Activated CD8-positive, alpha-beta T cell treated with anti-CD3 and anti-CD28 coated beads for 36 hours (primary cell): ENCODE measurements around the gene FRY. TPM values are rescaled to one million over a fixed set of nuclear protein-coding genes. Genes with fewer than 3 reads are reported as not detected.

Experiments
- ATAC-seq: fragments of 200-7000 bp; cut with Tn5 transposase; one replicate; pipeline ENCODE4 v1.10.0; 2021; ENCODE audit warnings: mild to moderate bottlenecking, moderate library complexity
- CTCF ChIA-PET: fragments of 350-600 bp; sonication (Branson Sonifier 250); formaldehyde crosslinking; loops from one replicate; lab custom pipeline; 2021; ENCODE audit warnings: antibody characterized with exemption; lab: Charles Lee
- POLR2A ChIA-PET: fragments of 350-600 bp; sonication (Branson Sonifier 250); formaldehyde crosslinking; loops from one replicate; lab custom pipeline; 2021; ENCODE audit warnings: antibody characterized with exemption; lab: Charles Lee
- DNase-seq: peaks from one replicate; pipeline ENCODE4 v3.0.0-alpha.2; 2020
- H3K27ac Mint-ChIP-seq: one replicate; pipeline ENCODE4 v1.8.0; 2021; ENCODE audit warnings: mild to moderate bottlenecking, mixed read lengths
- H3K27me3 Mint-ChIP-seq: one replicate; pipeline ENCODE4 v1.8.0; 2021; ENCODE audit warnings: mixed read lengths
- H3K36me3 Mint-ChIP-seq: one replicate; pipeline ENCODE4 v1.8.0; 2021; ENCODE audit warnings: low read depth, mixed read lengths
- H3K4me1 Mint-ChIP-seq: one replicate; pipeline ENCODE4 v1.8.0; 2021; ENCODE audit warnings: low read depth, mixed read lengths
- H3K4me3 Mint-ChIP-seq: one replicate; pipeline ENCODE4 v1.8.0; 2021; ENCODE audit warnings: mild to moderate bottlenecking, moderate library complexity, mixed read lengths
- H3K9me3 Mint-ChIP-seq: one replicate; pipeline ENCODE4 v1.8.0; 2021; ENCODE audit warnings: mixed read lengths
- intact Hi-C: fragments of 100-400 bp; cut with micrococcal nuclease; formaldehyde crosslinking; loops from one replicate; pipeline ENCODE4 v1.10.0; 2022
- total RNA-seq, 2 experiments: library from RNA; stranded (reverse); gene quantifications; one replicate each; pipeline ENCODE4 v1.2.3, GENCODE V29; 2021
- TF ChIP-seq, protein P1 (sequence below): fragments of 200-600 bp; IDR thresholded peaks from one replicate; pipeline ENCODE4 v1.8.0; 2022; ENCODE audit warnings: antibody characterized with exemption, mild to moderate bottlenecking

Gene FRY
- total RNA-seq, 2 experiments from 2014 or later, result 0.58 to 0.68 TPM

DNA sequence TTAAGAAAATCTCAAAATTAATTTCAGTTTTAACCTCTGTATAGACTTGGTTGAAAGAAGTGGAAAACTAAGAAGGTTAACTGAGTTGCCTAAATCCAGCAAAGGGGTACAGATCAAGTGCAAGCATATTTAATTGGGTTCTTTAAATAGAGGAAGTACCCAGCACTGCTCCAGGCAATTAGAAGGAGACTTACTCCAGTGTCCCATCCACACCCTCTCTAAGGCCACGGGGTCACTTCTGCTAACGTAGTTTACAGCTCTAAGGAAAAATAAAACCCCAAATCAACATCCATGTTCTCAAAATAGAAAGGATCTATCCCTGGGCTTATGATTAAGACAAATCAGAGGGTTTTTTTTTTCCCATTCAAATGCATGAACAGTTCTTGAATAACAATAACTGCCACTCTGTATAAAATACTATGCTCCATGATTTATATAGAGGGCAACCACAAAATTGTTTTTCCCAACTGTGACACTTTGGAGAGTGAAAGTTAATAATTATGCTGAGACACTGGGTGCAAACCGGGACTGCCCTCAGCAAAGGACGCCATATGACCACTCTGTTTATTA is 4.6 kb downstream of the FRY start:
- TF ChIP-seq, protein P1, sequence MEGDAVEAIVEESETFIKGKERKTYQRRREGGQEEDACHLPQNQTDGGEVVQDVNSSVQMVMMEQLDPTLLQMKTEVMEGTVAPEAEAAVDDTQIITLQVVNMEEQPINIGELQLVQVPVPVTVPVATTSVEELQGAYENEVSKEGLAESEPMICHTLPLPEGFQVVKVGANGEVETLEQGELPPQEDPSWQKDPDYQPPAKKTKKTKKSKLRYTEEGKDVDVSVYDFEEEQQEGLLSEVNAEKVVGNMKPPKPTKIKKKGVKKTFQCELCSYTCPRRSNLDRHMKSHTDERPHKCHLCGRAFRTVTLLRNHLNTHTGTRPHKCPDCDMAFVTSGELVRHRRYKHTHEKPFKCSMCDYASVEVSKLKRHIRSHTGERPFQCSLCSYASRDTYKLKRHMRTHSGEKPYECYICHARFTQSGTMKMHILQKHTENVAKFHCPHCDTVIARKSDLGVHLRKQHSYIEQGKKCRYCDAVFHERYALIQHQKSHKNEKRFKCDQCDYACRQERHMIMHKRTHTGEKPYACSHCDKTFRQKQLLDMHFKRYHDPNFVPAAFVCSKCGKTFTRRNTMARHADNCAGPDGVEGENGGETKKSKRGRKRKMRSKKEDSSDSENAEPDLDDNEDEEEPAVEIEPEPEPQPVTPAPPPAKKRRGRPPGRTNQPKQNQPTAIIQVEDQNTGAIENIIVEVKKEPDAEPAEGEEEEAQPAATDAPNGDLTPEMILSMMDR, result no peak
- POLR2A ChIA-PET, result interaction anchor here (0.6 kb wide), 1 partner anchor 276 kb away, joined by 6 read pairs; no protein-coding TSS in a partner anchor
- no peak for ATAC-seq
- peaks cover 2% of the 10 kb centered on the region for H3K36me3 Mint-ChIP-seq
- CTCF ChIA-PET, result no interaction called here
- no peak overlapping the region for H3K27ac Mint-ChIP-seq
- H3K9me3 Mint-ChIP-seq, result no peaks in the 10 kb centered on the region
- intact Hi-C loops, result no loop called here
- H3K4me3 Mint-ChIP-seq, result no peak overlapping the region
- peaks cover 18% of the 10 kb centered on the region for H3K27me3 Mint-ChIP-seq
- peaks cover 6% of the 10 kb centered on the region for H3K4me1 Mint-ChIP-seq
- no peak for DNase-seq

DNA sequence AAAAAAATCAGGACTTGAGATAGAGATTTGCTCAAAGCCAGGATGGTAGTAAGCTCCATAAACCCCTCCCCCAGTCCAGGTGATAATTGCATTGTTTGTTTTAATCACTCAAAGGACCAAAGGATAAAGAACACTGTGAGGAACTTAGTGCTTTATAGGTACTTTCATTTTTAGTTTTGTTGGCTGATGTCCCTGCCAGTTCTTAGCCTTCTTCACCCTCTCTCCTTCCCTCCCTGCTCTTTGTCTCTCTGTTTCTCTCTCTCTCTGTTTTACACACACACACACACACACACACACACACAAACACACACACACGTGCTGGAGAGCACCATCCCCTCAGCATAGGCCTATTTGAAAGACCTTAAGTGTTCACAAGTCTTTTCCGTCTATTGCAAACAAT is 5.2 kb downstream of the FRY start:
- ATAC-seq (no peak), DNase-seq (no peak)
- peaks cover 15% of the 10 kb centered on the region for H3K27me3 Mint-ChIP-seq
- no peaks in the 10 kb centered on the region for H3K9me3 Mint-ChIP-seq
- TF ChIP-seq, protein P1, result no peak
- ChIA-PET POLR2A (interaction anchor here (0.6 kb wide), 1 partner anchor 275 kb away, joined by 6 read pairs; no protein-coding TSS in a partner anchor), CTCF (no interaction called here)
- H3K27ac Mint-ChIP-seq, result no peak overlapping the region
- H3K4me3 Mint-ChIP-seq, result peak overlapping the region; percentile 8
- H3K36me3 Mint-ChIP-seq, result peaks cover under 1% of the 10 kb centered on the region
- intact Hi-C loops, result no loop called here
- peaks cover 4% of the 10 kb centered on the region for H3K4me1 Mint-ChIP-seq

DNA sequence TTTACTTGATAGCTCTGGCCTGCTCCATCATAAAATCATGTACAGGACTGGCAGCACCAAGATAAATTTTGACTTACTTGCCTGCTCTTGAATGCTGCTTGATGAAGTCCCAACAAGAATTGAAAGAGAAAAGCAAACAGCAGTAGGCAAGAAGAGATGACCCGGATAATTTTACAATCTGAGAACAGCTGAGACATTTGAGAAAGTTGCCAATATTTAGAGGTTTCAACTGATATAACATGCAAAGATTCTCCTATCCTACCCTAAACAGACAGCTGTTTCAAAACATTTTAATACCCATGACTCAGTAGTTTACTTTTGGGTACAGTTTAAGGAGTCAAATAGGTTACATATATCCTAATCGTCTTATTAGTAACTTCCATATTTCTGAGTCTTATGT is 5.9 kb downstream of the FRY start:
- Mint-ChIP-seq H3K9me3 (no peaks in the 10 kb centered on the region), H3K27me3 (peaks cover 11% of the 10 kb centered on the region), H3K4me3 (no peak overlapping the region), H3K36me3 (no peaks in the 10 kb centered on the region), H3K27ac (no peak overlapping the region), H3K4me1 (no peaks in the 10 kb centered on the region)
- ATAC-seq (no peak), DNase-seq (no peak)
- ChIA-PET CTCF (no interaction called here), POLR2A (interaction anchor here (0.5 to 0.6 kb wide), 2 partner anchors 119 to 318 kb away, joined by 3 read pairs; no protein-coding TSS in a partner anchor)
- intact Hi-C loops, result no loop called here
- TF ChIP-seq, protein P1, result no peak

DNA sequence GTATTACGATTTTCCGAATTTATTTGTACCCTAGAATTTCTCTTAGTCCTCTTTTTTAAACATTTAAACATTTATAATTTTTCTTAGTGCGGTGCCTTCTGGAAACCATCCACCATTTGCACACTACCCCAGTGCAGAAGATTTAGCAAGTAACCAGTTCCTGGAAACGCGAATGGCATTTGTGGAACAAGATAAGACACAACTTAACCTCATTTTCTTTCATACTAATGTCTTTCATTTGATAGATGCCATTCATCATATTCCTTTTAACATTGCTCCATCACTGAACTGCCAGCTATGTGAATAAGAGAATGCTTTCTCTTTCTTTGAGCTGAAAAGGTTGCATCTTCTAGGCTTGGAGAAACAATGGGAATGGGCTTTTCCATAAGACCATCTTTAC is 6.8 kb downstream of the FRY start:
- CTCF ChIA-PET, result no interaction called here
- intact Hi-C loops, result no loop called here

DNA sequence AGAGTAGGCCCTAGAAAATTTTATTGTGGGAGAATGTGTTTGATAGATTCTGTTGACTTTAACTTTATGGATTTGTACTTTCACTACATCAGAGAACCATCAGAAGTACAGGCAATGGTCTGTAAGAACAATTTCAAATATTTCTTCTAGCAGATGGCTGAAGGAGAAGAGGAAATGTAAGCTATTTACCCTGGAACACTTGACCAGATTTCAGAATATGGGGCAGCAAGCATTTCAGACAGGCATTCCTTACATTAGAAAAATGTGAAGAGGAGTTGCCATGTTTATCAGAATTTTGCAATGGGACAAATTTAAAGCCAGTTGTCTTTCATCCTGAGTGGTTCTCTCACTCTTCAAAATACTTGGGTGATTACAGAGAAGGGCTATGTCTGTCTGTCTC is 7.5 kb downstream of the FRY start:
- Mint-ChIP-seq H3K27me3 (peaks cover 6% of the 10 kb centered on the region), H3K4me3 (no peak overlapping the region), H3K36me3 (no peaks in the 10 kb centered on the region), H3K4me1 (no peaks in the 10 kb centered on the region), H3K9me3 (no peaks in the 10 kb centered on the region), H3K27ac (no peak overlapping the region)
- TF ChIP-seq, protein P1, result no peak
- no peak for ATAC-seq
- no peak for DNase-seq
- ChIA-PET CTCF (no interaction called here), POLR2A (no interaction called here)
- intact Hi-C loops, result no loop called here

More for the DNA sequence above, 6.8 kb downstream of the FRY start:
- POLR2A ChIA-PET, result no interaction called here
- H3K4me1 Mint-ChIP-seq, result no peaks in the 10 kb centered on the region
- no peak overlapping the region for H3K27ac Mint-ChIP-seq
- H3K9me3 Mint-ChIP-seq, result no peaks in the 10 kb centered on the region
- H3K27me3 Mint-ChIP-seq, result peaks cover 8% of the 10 kb centered on the region
- H3K4me3 Mint-ChIP-seq, result no peak overlapping the region
- no peaks in the 10 kb centered on the region for H3K36me3 Mint-ChIP-seq
- ATAC-seq (no peak), DNase-seq (no peak)
- TF ChIP-seq, protein P1, result no peak
